ENCODE results near the gene ELMO2.

ELMO2 gene

DNA sequence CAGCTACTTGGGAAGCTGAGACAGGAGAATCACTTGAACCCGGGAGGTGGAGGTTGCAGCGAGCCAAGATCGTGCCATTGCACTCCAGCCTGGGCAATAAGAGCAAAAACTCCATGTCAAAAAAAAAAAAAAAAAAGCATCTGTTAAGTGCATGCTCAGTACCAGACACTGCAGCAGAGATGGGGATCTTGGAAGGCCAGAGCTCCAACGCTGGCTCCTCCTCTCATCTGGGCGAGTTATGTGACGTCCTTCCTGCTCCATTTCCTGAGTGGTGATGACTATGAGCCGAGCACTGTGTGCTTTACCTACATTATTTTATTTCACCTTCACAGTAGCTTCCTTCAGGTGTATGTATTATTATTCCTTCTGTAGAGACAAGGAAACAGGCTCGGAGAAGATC, 59.6 kb downstream of the ELMO2 start:
- Histone ChIP-seq H3K4me1 (ENCODE audit: control insufficient read depth, low read length) (peaks cover 24% of the 10 kb centered on the region), H3K27me3 (ENCODE audit: control insufficient read depth, low read length) (peaks cover 25% of the 10 kb centered on the region), H4K20me1 (ENCODE audit: control insufficient read depth, insufficient read depth, low read depth, low read length) (no peaks in the 10 kb centered on the region), H3K36me3 (ENCODE audit: control insufficient read depth, low read length) (peaks cover 8% of the 10 kb centered on the region), H3K9me2 (replicated peaks; ENCODE audit: control insufficient read depth, low read length) (no peaks in the 10 kb centered on the region), H3K4me2 (ENCODE audit: low read length) (no peak overlapping the region), H3K27ac (ENCODE audit: low read depth, low read length) (no peak overlapping the region), H3K9me3 (ENCODE audit: control insufficient read depth, insufficient read depth, low read length) (no peaks in the 10 kb centered on the region), H3K79me2 (ENCODE audit: control insufficient read depth, low read length) (no peaks in the 10 kb centered on the region), H3K4me3 (ENCODE audit: low read length) (no peak overlapping the region), H3F3A (ENCODE audit: control insufficient read depth, insufficient read depth) (no peaks in the 10 kb centered on the region)
- TF ChIP-seq, protein P1, sequence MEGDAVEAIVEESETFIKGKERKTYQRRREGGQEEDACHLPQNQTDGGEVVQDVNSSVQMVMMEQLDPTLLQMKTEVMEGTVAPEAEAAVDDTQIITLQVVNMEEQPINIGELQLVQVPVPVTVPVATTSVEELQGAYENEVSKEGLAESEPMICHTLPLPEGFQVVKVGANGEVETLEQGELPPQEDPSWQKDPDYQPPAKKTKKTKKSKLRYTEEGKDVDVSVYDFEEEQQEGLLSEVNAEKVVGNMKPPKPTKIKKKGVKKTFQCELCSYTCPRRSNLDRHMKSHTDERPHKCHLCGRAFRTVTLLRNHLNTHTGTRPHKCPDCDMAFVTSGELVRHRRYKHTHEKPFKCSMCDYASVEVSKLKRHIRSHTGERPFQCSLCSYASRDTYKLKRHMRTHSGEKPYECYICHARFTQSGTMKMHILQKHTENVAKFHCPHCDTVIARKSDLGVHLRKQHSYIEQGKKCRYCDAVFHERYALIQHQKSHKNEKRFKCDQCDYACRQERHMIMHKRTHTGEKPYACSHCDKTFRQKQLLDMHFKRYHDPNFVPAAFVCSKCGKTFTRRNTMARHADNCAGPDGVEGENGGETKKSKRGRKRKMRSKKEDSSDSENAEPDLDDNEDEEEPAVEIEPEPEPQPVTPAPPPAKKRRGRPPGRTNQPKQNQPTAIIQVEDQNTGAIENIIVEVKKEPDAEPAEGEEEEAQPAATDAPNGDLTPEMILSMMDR (IDR thresholded peaks at IDR 0.05; ENCODE audit: low read depth, low read length, poor library complexity, severe bottlenecking) = no peak
- no peak for TF ChIP-seq EZH2phosphoT487 (IDR thresholded peaks at IDR 0.05; ENCODE audit: borderline replicate concordance, low read length)

DNA sequence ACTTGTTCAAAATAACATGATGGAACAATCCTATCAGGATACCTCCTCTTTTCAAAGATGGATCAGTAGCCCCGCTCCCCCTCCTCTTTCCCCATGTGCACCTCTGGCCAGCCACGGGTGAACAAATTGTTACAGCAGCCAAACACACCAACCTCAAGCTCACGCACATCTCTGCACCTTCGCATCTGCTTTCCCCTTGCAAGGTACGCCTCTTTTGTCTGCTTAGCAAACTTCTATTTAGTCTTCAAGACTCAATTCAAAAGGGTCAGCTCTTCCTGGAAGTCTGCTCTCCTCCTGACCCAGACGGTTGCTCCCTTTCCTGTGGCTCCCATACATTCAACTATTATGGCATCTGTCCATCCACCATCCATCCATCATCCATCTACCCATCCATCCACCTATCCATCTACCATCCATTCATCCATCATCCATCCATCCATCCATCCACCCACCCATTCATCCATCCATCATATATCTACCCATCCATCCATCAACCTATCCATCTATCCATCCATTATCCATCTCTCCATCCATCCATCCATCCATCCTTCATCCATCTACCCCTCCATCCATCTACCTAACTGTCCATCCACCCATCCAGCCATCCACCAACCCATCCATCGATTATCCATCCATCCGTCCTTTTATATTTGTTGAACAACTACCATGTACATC, 61.8 kb downstream of the ELMO2 start:
- H4K20me1 ChIP-seq (ENCODE audit: control insufficient read depth, insufficient read depth, low read depth, low read length) = no peaks in the 10 kb centered on the region
- no peaks in the 10 kb centered on the region for H3K9me3 ChIP-seq (ENCODE audit: control insufficient read depth, insufficient read depth, low read length)
- peaks cover 8% of the 10 kb centered on the region for H3K4me1 ChIP-seq (ENCODE audit: control insufficient read depth, low read length)
- H3F3A ChIP-seq (ENCODE audit: control insufficient read depth, insufficient read depth) = no peaks in the 10 kb centered on the region
- TF ChIP-seq, protein P1 (IDR thresholded peaks at IDR 0.05; ENCODE audit: low read depth, low read length, poor library complexity, severe bottlenecking) = no peak
- no peak for TF ChIP-seq EZH2phosphoT487 (IDR thresholded peaks at IDR 0.05; ENCODE audit: borderline replicate concordance, low read length)
- H3K36me3 ChIP-seq (ENCODE audit: control insufficient read depth, low read length) = no peaks in the 10 kb centered on the region
- no peak overlapping the region for H3K4me3 ChIP-seq (ENCODE audit: low read length)
- peaks cover 33% of the 10 kb centered on the region for H3K27me3 ChIP-seq (ENCODE audit: control insufficient read depth, low read length)
- H3K27ac ChIP-seq (ENCODE audit: low read depth, low read length) = no peak overlapping the region
- H3K79me2 ChIP-seq (ENCODE audit: control insufficient read depth, low read length) = no peaks in the 10 kb centered on the region
- H3K9me2 ChIP-seq (replicated peaks; ENCODE audit: control insufficient read depth, low read length) = no peaks in the 10 kb centered on the region
- H3K4me2 ChIP-seq (ENCODE audit: low read length) = no peak overlapping the region

DNA sequence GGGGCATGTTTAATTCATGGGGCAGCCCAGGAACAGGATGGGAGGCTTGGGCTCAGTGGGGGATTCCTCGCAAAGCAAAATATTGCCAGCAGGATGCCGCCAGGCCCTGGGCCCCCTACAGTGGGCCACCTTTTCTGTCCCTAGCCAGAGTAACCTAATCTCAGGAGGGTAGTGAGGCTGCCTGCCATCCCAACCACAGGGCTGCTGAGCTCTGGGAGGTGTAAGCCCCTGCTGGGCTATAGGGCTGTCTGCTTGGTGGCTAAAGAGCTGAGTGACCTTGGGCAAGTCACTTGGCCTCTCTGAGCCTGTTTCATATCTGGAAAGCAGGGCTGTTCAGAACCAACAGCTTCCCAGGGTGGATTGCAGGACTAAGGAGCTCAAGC, 62.4 kb downstream of the ELMO2 start:
- H3F3A ChIP-seq (ENCODE audit: control insufficient read depth, insufficient read depth) = no peaks in the 10 kb centered on the region
- H3K9me3 ChIP-seq (ENCODE audit: control insufficient read depth, insufficient read depth, low read length) = no peaks in the 10 kb centered on the region
- no peaks in the 10 kb centered on the region for H3K79me2 ChIP-seq (ENCODE audit: control insufficient read depth, low read length)
- H3K4me1 ChIP-seq (ENCODE audit: control insufficient read depth, low read length) = peaks cover 2% of the 10 kb centered on the region
- TF ChIP-seq, protein P1 (IDR thresholded peaks at IDR 0.05; ENCODE audit: low read depth, low read length, poor library complexity, severe bottlenecking) = no peak
- no peak for TF ChIP-seq EZH2phosphoT487 (IDR thresholded peaks at IDR 0.05; ENCODE audit: borderline replicate concordance, low read length)
- no peaks in the 10 kb centered on the region for H3K9me2 ChIP-seq (replicated peaks; ENCODE audit: control insufficient read depth, low read length)
- no peaks in the 10 kb centered on the region for H4K20me1 ChIP-seq (ENCODE audit: control insufficient read depth, insufficient read depth, low read depth, low read length)
- H3K4me2 ChIP-seq (ENCODE audit: low read length) = no peak overlapping the region
- H3K36me3 ChIP-seq (ENCODE audit: control insufficient read depth, low read length) = no peaks in the 10 kb centered on the region
- peaks cover 40% of the 10 kb centered on the region for H3K27me3 ChIP-seq (ENCODE audit: control insufficient read depth, low read length)
- H3K4me3 ChIP-seq (ENCODE audit: low read length) = no peak overlapping the region
- H3K27ac ChIP-seq (ENCODE audit: low read depth, low read length) = no peak overlapping the region
